Measurements from ENCODE around the gene RGL2. TPM values are rescaled to one million over a fixed set of nuclear protein-coding genes. Genes with fewer than 3 reads are reported as not detected.

RGL2 gene
- total RNA-seq, 1 donor from 2014 or later: 77.6 TPM

- H3K4me1 Mint-ChIP-seq (ENCODE audit: unreplicated experiment): peaks cover 23% of the 10 kb centered on the region
- H3K27ac Mint-ChIP-seq (ENCODE audit: unreplicated experiment): no peak overlapping the region
- H3K9me3 Mint-ChIP-seq (ENCODE audit: unreplicated experiment): no peaks in the 10 kb centered on the region
- H3K4me3 Mint-ChIP-seq (ENCODE audit: unreplicated experiment): no peak overlapping the region
- H3K36me3 Mint-ChIP-seq (ENCODE audit: unreplicated experiment): peaks cover 18% of the 10 kb centered on the region
- DNase-seq (ENCODE audit: extremely low spot score, unreplicated experiment): no peak
- TF ChIP-seq CTCF (IDR thresholded peaks at IDR 0.05): no peak
- no peaks in the 10 kb centered on the region for H3K27me3 Mint-ChIP-seq (ENCODE audit: unreplicated experiment)
These were observed 6.3 kb upstream of the RGL2 start for GRCh38 chr6:33305052-33305451.

- Mint-ChIP-seq H3K36me3 (ENCODE audit: unreplicated experiment) (peaks cover 21% of the 10 kb centered on the region), H3K4me3 (ENCODE audit: unreplicated experiment) (no peak overlapping the region), H3K4me1 (ENCODE audit: unreplicated experiment) (peaks cover 27% of the 10 kb centered on the region), H3K27ac (ENCODE audit: unreplicated experiment) (no peak overlapping the region), H3K27me3 (ENCODE audit: unreplicated experiment) (no peaks in the 10 kb centered on the region), H3K9me3 (ENCODE audit: unreplicated experiment) (no peaks in the 10 kb centered on the region)
- no peak for TF ChIP-seq CTCF (IDR thresholded peaks at IDR 0.05)
- no peak for DNase-seq (ENCODE audit: extremely low spot score, unreplicated experiment)
These were observed 5.5 kb upstream of the RGL2 start for GRCh38 chr6:33304216-33304615.

GRCh38 chr6:33301877-33302276, 3.1 kb upstream of the RGL2 start:
- Mint-ChIP-seq H3K27ac (ENCODE audit: unreplicated experiment) (peak overlapping the region; percentile 57), H3K27me3 (ENCODE audit: unreplicated experiment) (no peaks in the 10 kb centered on the region), H3K36me3 (ENCODE audit: unreplicated experiment) (peaks cover 16% of the 10 kb centered on the region), H3K9me3 (ENCODE audit: unreplicated experiment) (no peaks in the 10 kb centered on the region), H3K4me1 (ENCODE audit: unreplicated experiment) (peaks cover 31% of the 10 kb centered on the region), H3K4me3 (ENCODE audit: unreplicated experiment) (no peak overlapping the region)
- no peak for TF ChIP-seq CTCF (IDR thresholded peaks at IDR 0.05)
- DNase-seq (ENCODE audit: extremely low spot score, unreplicated experiment): no peak

- H3K4me1 Mint-ChIP-seq (ENCODE audit: unreplicated experiment): peaks cover 30% of the 10 kb centered on the region
These were observed 649 bp upstream of the RGL2 start for GRCh38 chr6:33299237-33299944.

More at GRCh38 chr6:33299237-33299944, 649 bp upstream of the RGL2 start:
- peaks cover 19% of the 10 kb centered on the region for H3K36me3 Mint-ChIP-seq (ENCODE audit: unreplicated experiment)
- H3K9me3 Mint-ChIP-seq (ENCODE audit: unreplicated experiment): no peaks in the 10 kb centered on the region
- peak overlapping the region; percentile 98 for H3K4me3 Mint-ChIP-seq (ENCODE audit: unreplicated experiment)
- DNase-seq (ENCODE audit: extremely low spot score, unreplicated experiment): peak; percentile 96
- H3K27ac Mint-ChIP-seq (ENCODE audit: unreplicated experiment): peak overlapping the region; percentile 100
- TF ChIP-seq CTCF (IDR thresholded peaks at IDR 0.05): peak; percentile 88
- H3K27me3 Mint-ChIP-seq (ENCODE audit: unreplicated experiment): no peaks in the 10 kb centered on the region

All from osteocyte (in vitro differentiated cells).